Limb (tissue), 2 donors: Measurements from ENCODE around the gene BBLN.
A peak's percentile ranks its signal among the peaks of the same experiment; 100 is the strongest.
"Not testable (repeated sequence)": the region's sequence is repeated elsewhere in the genome, so short reads cannot be mapped to it uniquely, and the experiment has no call there.

ENCODE experiments used
- DNase-seq, 2 donors: peaks; one replicate each; pipeline ENCODE4 v3.0.0-alpha.2; 2016; ENCODE audit errors: extremely low spot score in 2 of 2

Gene BBLN

GRCh38 chr9:128124451-128124850 is 35.6 kb upstream of the BBLN start:
- DNase-seq = no peak

- DNase-seq = no peak
These were observed 35.0 kb upstream of the BBLN start for GRCh38 chr9:128124873-128125579.

- no peak for DNase-seq
These were observed 34.3 kb upstream of the BBLN start for GRCh38 chr9:128125580-128126354.

GRCh38 chr9:128127568-128127989 is 32.5 kb upstream of the BBLN start, which contains the start of gene PTGES2:
Gene PTGES2 (minus strand): TSS chr9:128127729. CDS start chr9:128127717, 12 bp downstream.
- DNase-seq = peak; percentile 79 to 90

- DNase-seq = peak; percentile 91 to 93
These were observed 31.9 kb upstream of the BBLN start for GRCh38 chr9:128127990-128128835.

- DNase-seq = no peak
These were observed 31.1 kb upstream of the BBLN start for GRCh38 chr9:128128836-128129590.

GRCh38 chr9:128129976-128130590 is 30.0 kb upstream of the BBLN start:
- DNase-seq = not testable (repeated sequence)

GRCh38 chr9:128130651-128131050 is 29.4 kb upstream of the BBLN start:
- not testable (repeated sequence) for DNase-seq

GRCh38 chr9:128131346-128131745 is 28.7 kb upstream of the BBLN start:
- DNase-seq = not testable (repeated sequence)

GRCh38 chr9:128132139-128132538 is 27.9 kb upstream of the BBLN start:
- DNase-seq = peak; percentile 36 to 65

GRCh38 chr9:128135561-128135960 is 24.5 kb upstream of the BBLN start:
- not testable (repeated sequence) for DNase-seq

- DNase-seq = no peak
These were observed 23.0 kb upstream of the BBLN start for GRCh38 chr9:128136816-128137793.

GRCh38 chr9:128138001-128138400 is 22.1 kb upstream of the BBLN start:
- DNase-seq = no peak

- DNase-seq = no peak
These were observed 20.4 kb upstream of the BBLN start for GRCh38 chr9:128139621-128140020.

- DNase-seq = no peak
These were observed 18.5 kb upstream of the BBLN start for GRCh38 chr9:128141604-128142003.

GRCh38 chr9:128142061-128142460 is 18.0 kb upstream of the BBLN start:
- no peak for DNase-seq

GRCh38 chr9:128142596-128142995 is 17.5 kb upstream of the BBLN start:
- DNase-seq = no peak

GRCh38 chr9:128143525-128144238 is 16.4 kb upstream of the BBLN start:
- peak in 1 of 2 donors; percentile 25 for DNase-seq
